Measurements from ENCODE around the gene SAG.

The SAG gene

DNA sequence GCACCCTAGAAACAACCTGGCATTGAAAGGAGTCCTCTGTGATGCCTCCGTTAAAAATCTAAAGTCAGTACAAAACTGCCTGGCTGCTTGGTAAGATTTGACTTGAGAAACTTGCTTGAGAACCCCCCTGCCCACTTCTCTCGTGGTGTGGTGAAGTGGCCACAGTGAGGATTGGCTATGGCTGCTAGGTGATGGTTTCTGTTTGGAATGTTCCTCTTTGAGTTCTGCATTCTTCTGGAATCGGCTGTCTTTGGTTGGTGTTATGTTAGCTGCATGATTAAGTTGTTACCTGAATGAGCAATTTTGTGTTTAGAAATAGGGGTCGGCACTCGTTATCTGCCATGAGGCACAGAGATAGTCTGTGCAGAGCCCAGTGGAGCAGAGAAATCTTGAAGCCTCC is 21.7 kb upstream of the SAG start:
- Histone ChIP-seq H3K4me3 (ENCODE audit: low read depth in 1 of 2, low read length in 1 of 2) (no peak overlapping the region), H3K27ac (no peak overlapping the region), H3K4me1 (ENCODE audit: control insufficient read depth in 1 of 2, insufficient read depth in 1 of 2, low read depth in 1 of 2, low read length in 1 of 2) (peaks cover 0 to 3% of the 10 kb centered on the region in 2 experiments), H3K9me3 (no peaks in the 10 kb centered on the region), H3K36me3 (peaks cover 92% of the 10 kb centered on the region), H3K27me3 (no peaks in the 10 kb centered on the region)
- TF ChIP-seq, protein P1, sequence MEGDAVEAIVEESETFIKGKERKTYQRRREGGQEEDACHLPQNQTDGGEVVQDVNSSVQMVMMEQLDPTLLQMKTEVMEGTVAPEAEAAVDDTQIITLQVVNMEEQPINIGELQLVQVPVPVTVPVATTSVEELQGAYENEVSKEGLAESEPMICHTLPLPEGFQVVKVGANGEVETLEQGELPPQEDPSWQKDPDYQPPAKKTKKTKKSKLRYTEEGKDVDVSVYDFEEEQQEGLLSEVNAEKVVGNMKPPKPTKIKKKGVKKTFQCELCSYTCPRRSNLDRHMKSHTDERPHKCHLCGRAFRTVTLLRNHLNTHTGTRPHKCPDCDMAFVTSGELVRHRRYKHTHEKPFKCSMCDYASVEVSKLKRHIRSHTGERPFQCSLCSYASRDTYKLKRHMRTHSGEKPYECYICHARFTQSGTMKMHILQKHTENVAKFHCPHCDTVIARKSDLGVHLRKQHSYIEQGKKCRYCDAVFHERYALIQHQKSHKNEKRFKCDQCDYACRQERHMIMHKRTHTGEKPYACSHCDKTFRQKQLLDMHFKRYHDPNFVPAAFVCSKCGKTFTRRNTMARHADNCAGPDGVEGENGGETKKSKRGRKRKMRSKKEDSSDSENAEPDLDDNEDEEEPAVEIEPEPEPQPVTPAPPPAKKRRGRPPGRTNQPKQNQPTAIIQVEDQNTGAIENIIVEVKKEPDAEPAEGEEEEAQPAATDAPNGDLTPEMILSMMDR (IDR thresholded peaks at IDR 0.05), result no peak

DNA sequence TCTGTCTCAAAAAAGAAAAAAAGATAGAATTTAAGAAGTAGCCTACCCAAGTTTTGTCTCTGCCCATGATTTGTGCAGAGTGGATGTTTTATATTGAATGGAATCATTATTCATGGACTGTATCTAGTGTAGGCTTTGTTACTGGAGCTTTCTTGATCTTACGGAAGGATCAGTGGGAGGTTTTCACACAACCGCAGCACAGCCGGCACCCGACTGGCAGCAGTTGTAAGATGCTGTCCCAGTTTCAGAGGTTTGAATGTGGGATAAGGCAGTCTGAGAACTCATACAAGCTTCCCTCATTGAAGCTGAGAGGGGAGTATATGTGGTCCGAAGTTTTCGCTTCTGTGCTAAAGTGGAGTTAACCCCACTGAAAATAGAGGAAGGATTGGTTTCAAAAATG is 19.7 kb upstream of the SAG start:
- Histone ChIP-seq H3K36me3 (peaks cover 95% of the 10 kb centered on the region), H3K4me1 (ENCODE audit: control insufficient read depth in 1 of 2, insufficient read depth in 1 of 2, low read depth in 1 of 2, low read length in 1 of 2) (peaks cover 0 to 3% of the 10 kb centered on the region in 2 experiments), H3K9me3 (no peaks in the 10 kb centered on the region), H3K27me3 (no peaks in the 10 kb centered on the region), H3K4me3 (ENCODE audit: low read depth in 1 of 2, low read length in 1 of 2) (no peak overlapping the region), H3K27ac (no peak overlapping the region)
- TF ChIP-seq, protein P1 (IDR thresholded peaks at IDR 0.05), result no peak

DNA sequence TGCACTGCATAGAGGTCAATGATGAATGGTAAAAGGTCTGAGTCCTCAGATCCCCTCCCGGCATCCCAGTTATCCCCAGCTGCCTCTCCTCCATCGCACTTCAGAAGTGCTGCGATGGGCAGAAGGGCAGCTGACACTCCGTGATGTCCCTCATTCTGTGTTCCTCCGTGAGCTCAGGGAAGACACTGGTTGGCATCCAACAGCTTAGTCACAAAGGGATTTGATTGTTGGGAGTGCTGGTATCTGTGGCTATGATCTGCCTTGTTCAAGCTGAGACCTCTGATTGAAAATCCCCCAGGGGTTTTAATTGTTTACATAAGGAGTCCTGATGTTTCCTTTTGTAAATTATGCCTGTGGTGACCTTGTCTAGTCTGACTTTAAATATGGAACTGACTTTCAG is 19.0 kb upstream of the SAG start:
- peaks cover 0 to under 1% of the 10 kb centered on the region in 2 experiments for H3K4me1 ChIP-seq (ENCODE audit: control insufficient read depth in 1 of 2, insufficient read depth in 1 of 2, low read depth in 1 of 2, low read length in 1 of 2)
- no peaks in the 10 kb centered on the region for H3K27me3 ChIP-seq
- H3K27ac ChIP-seq, result no peak overlapping the region
- H3K9me3 ChIP-seq, result no peaks in the 10 kb centered on the region
- H3K4me3 ChIP-seq (ENCODE audit: low read depth in 1 of 2, low read length in 1 of 2), result no peak overlapping the region
- TF ChIP-seq, protein P1 (IDR thresholded peaks at IDR 0.05), result no peak
- peaks cover 95% of the 10 kb centered on the region for H3K36me3 ChIP-seq

DNA sequence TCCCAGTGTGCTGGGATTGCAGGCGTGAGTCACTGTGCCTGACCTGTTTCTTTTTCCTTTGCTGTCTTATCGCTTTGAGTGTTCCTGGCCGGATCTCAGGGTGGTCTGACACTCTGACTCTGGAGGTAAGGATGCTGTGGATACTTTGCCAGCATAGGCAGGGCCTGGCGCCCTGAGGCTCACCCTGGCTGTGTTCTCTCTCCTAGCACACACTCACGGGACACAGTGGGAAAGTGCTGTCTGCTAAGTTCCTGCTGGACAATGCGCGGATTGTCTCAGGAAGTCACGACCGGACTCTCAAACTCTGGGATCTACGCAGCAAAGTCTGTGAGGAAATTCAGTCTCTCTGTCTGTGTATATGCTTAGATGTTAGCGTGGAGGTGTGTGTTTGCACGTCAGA is 18.0 kb upstream of the SAG start:
- TF ChIP-seq, protein P1 (IDR thresholded peaks at IDR 0.05), result no peak
- H3K27me3 ChIP-seq, result no peaks in the 10 kb centered on the region
- no peak overlapping the region for H3K4me3 ChIP-seq (ENCODE audit: low read depth in 1 of 2, low read length in 1 of 2)
- H3K9me3 ChIP-seq, result no peaks in the 10 kb centered on the region
- H3K36me3 ChIP-seq, result peaks cover 99% of the 10 kb centered on the region
- no peaks in the 10 kb centered on the region for H3K4me1 ChIP-seq (ENCODE audit: control insufficient read depth in 1 of 2, insufficient read depth in 1 of 2, low read depth in 1 of 2, low read length in 1 of 2)
- H3K27ac ChIP-seq, result no peak overlapping the region

DNA sequence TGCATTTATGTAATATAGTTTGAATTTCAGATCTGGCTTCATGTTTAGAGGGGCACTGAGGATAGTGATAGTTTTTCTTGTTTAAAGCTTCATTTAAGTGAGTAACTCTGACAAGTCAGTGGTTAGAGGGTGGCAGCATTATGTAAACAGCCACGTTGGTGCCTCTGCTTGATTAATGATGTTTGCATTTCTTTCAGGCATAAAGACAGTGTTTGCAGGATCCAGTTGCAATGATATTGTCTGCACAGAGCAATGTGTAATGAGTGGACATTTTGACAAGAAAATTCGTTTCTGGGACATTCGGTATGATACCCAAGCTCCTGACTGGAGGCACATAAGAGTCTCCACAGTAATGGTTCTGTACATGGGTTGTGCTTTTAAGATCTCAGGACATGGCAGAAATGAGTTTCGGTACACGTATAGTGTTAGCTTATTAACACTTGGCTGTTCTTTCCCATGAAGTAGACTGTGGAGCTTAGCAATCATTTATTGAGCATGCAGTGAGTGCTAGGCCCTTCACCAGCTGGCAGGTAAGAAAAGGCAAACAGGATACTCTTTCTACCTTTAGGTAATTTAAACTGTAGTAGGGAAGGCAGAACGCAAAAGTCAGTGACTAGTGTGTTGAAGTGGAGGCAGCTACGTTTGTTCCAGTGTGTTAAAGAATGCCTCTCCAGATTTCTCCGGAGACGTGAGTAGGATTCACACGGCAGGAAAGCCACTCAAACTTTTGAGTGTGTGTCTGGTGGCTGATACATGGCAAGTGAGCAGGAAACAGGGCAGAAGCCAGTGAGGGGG is 17.4 kb upstream of the SAG start:
- Histone ChIP-seq H3K4me1 (ENCODE audit: control insufficient read depth in 1 of 2, insufficient read depth in 1 of 2, low read depth in 1 of 2, low read length in 1 of 2) (no peaks in the 10 kb centered on the region), H3K27me3 (no peaks in the 10 kb centered on the region), H3K27ac (no peak overlapping the region), H3K9me3 (no peaks in the 10 kb centered on the region), H3K36me3 (peaks cover 99% of the 10 kb centered on the region), H3K4me3 (ENCODE audit: low read depth in 1 of 2, low read length in 1 of 2) (no peak overlapping the region)
- TF ChIP-seq, protein P1 (IDR thresholded peaks at IDR 0.05), result no peak

Measured in neutrophil (primary cell).